Activated T-helper 1 cell treated with anti-CD3 and anti-CD28 coated beads, Interleukin-2, amount 50 U/mL, for 16 hours (primary cell): ENCODE data around the gene KLF16.

Source experiments
- DNase-seq, 2 donors: peaks; one replicate each; pipeline ENCODE4 v3.0.0-alpha.2; 2020; ENCODE audit warnings: low read depth in 1 of 2, low spot score in 1 of 2

KLF16 gene

DNA sequence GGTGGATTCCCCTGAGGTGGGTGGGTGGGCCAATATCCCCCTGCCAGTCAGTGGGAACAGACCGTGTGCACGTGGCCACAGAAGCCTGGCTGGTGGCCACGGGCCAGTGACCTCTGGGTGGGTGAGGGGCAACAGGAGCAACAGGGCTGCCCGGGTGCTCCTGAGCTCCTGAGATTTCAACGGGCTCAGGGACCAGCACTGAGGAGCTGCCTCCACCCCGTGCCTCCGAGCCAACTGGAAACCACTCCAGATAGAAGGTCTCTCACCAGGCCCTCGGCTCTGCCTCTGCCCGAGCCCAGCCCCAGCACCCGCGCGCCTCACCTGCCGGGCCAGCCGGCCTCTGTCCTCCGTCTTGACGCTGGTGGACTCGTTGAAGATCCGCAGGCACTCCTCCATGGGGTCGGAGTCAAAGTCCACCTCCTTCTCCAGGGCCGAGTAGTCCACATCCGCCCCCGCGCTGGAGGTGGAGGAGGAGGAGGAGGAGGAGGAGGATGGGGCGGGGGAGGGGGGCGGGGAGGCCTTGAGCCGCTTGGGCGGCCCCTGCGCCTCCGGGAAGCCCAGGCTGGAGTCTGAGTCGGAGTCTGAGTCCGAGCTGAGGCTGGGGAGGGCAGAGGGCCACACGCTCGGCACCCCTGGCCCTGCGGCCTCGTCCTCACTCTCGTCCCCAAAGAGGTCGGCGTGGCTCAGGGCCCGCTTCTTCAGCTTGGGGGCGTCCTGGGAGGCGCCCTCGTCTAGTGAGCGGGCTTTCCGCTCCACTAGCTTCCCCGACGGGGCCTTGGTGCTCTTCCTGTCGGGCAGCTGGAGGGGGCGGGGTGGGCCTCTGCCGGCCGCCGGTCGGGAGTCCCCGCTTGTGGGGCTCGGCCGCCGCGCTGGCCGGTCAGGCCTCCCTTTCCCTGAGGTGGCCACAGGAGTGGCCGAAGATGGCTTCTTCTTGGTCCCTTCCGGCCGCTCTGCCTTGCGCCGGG, 36.5 kb downstream of the KLF16 start:
- DNase-seq = no peak

- DNase-seq = peak; percentile 71 to 72
These were observed 37.3 kb downstream of the KLF16 start for GRCh38 chr19:1825909-1826556.

GRCh38 chr19:1824252-1824622, 39.1 kb downstream of the KLF16 start:
- no peak for DNase-seq

- no peak for DNase-seq
These were observed 39.7 kb downstream of the KLF16 start for GRCh38 chr19:1823539-1824251.

- no peak for DNase-seq
These were observed 40.4 kb downstream of the KLF16 start for GRCh38 chr19:1823020-1823419.

DNA sequence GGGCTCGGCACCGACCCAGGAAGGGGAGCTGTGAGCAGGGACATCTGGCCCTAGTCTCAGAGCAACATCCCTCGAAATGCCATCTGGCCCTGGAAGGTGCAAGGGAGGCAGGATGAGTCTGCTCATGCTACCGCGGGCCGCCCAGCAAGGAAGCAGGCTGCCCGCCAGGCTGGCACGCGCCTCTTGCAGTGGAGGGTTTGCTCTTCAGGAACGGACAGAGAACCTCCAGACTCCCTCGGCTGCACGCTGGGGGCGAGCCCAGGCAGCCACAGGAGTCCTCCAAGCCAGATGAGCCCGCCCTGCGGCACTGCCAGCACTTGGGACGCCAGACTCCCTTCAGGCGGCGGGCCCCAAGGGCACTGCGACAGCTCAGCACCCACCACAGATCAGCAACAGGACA, 41.2 kb downstream of the KLF16 start:
- DNase-seq = no peak

DNA sequence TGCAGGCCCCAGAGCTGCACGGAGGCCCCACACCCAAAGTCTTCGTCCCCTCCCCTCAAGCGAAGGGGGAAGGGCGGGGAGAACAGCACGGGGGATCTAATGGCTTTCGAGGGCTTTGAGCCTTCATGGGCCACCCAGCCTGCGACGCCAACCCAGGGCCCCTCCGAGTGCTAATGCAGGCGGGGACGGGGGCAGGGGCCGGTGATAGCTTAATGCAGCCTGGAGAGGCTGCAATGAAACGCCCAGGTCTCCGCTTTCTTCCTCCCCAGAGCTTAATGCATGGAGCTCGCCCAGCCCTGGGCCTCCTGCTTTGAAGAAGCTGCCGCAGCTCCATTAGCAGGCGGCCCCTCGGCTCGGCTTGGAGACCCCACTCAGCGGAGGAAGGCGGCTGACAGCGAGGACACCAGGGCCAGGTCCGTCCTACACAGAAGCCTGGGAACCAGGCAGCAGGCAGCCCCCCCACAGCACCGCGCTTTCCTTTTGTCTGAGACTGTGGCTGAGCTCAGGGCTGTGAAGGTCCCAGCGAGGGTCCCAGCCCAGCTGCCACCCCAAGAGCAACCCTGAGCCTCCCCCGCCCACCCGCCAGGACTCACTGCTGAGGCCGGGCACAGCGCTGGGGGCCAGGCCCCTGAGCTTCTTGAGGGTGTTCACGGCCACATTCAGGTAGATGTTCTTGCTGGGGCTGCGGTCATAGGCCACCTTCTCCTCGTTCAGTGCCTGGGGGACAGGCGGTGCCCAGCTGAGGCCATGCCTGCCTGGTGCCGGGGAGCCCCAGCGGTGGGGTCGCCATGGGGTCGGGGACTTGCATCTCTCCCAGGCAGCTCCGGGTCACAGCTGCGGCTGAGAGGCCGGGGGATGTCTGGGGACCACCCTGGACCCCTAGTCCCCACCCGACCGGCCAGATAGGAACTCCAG, 43.8 kb downstream of the KLF16 start:
- no peak for DNase-seq

GRCh38 chr19:1818549-1819195, 44.7 kb downstream of the KLF16 start:
- no peak for DNase-seq

DNA sequence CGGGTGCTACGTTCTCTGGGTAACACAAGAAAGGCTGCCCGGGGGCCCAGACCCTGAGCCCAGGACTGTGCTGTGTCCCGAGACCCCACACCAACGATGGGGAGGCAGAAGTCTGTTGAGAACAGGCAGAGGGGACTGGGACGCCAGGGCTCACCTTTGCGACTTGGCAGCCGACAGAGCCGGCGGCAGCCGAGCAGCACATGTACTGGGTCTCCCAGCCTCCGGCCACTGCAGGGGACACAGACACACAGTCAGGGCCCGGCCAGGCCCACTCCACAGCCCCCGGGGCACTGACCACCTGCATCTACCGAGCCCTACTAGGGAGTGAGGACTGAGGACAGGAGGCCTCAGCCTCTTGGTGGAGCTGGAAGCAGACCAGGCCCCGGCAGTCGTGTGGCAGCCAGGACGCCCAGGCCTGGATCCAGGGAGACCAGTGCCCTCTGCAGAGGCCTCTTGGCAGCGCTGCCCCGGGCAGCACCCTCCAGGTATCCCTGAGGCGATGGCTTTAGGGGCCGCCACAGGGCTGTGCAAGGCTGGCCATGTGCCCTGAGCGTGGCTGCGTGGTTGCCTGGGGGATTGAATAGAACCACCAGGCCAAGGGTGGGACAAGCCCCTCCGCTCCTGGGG, 45.7 kb downstream of the KLF16 start:
- no peak for DNase-seq

- no peak for DNase-seq
These were observed 46.7 kb downstream of the KLF16 start for GRCh38 chr19:1816530-1817298.

- DNase-seq = no peak
These were observed 47.5 kb downstream of the KLF16 start for GRCh38 chr19:1815605-1816529.

GRCh38 chr19:1814833-1815604, 48.4 kb downstream of the KLF16 start:
- no peak for DNase-seq

GRCh38 chr19:1814391-1814790, 49.0 kb downstream of the KLF16 start:
- no peak for DNase-seq

DNA sequence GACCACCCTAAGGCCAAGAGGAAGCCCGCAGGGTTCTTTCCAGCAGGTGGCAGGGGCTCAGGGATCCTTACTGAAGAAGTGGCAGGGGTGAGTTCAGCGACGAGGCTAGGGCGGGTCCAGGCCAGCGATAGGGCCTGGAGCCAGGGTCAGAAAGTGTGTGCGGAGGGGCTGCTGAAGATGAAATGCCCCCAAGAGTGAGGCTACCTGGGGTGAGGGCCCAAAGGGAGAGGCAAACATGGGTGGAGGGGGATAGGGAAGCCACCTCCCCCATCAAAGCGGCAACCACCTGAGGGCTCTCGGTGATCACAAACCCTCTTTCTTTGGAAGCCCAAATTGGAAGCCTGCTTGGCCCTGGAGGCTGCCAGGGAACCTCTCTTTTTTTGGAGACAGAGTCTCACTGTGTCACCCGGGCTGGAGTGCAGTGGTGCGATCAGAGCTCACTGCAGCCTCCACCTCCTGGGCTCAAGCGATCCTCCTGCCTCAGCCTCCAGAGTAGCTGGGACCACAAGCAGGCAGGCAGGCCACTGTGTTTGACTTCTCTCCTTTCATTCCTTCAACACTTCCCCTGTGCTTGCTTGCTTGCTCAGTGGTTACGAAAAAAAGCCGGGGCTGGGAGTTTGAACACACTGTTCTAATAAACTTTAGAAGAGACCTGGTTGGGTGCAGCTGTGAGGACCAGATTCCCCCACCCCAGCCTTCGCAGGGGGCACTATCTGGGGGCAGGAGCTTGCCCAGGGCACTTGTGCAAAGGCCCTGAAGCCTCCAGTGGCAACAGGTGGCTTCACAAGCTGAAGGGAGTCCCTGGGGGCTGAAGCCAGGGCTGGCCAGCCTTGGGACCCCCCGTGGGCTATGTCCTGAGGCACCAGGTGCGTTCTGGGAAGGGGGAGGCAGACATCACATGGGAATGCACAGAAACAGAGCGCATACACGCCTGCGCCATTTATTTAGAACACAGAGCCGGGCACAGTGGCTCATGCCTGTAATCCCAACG, 49.9 kb downstream of the KLF16 start:
- no peak for DNase-seq

GRCh38 chr19:1812426-1813191, 50.8 kb downstream of the KLF16 start:
- DNase-seq = peak; percentile 62 to 63
